ENCODE measurements around the gene ANP32D.
"Not testable (repeated sequence)": the region's sequence is repeated elsewhere in the genome, so short reads cannot be mapped to it uniquely, and the experiment has no call there.

Gene ANP32D

GRCh38 chr12:48472259-48472658 is at the start of gene ANP32D:
TSS of gene ANP32D (plus strand) at chr12:48472559. CDS start at chr12:48472665, 106 bp downstream.
- DNase-seq, result no peak

DNA sequence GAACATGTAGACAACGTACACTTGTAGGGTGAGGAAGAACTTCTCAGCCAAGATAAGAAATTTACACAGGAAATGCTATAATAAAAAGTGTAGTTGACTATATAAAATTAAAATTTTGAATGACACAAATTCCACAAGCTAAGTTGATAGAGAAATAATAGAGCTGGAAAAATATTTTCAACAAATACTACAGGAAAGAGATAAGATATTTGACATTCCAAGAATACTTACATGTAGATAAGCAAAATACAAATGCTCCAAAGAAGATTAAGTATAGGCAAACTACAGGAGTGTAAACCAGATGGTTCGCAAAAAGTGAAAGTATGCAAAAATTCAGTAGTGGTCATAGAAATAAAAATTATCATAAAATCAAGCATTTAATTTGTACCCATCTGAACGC is 49.2 kb upstream of the ANP32D start:
- DNase-seq, result no peak

GRCh38 chr12:48424644-48425043 is 47.7 kb upstream of the ANP32D start:
- DNase-seq, result no peak

DNA sequence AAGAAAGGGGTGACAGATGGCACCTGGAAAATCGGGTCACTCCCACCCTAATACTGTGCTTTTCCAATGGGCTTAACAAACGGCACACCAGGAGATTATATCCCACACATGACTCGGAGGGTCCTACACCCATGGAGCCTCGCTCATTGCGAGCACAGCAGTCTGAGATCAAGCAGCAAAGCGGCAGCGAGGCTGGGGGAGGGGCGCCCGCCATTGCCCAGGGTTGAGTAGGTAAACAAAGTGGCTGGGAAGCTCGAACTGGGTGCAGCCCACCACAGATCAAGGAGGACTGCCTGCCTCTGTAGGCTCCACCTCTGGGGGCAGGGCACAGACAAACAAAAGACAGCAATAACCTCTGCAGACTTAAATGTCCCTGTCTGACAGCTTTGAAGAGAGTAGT is 38.3 kb upstream of the ANP32D start:
- DNase-seq, result not testable (repeated sequence)

GRCh38 chr12:48441069-48441468 is 31.3 kb upstream of the ANP32D start:
- no peak for DNase-seq

DNA sequence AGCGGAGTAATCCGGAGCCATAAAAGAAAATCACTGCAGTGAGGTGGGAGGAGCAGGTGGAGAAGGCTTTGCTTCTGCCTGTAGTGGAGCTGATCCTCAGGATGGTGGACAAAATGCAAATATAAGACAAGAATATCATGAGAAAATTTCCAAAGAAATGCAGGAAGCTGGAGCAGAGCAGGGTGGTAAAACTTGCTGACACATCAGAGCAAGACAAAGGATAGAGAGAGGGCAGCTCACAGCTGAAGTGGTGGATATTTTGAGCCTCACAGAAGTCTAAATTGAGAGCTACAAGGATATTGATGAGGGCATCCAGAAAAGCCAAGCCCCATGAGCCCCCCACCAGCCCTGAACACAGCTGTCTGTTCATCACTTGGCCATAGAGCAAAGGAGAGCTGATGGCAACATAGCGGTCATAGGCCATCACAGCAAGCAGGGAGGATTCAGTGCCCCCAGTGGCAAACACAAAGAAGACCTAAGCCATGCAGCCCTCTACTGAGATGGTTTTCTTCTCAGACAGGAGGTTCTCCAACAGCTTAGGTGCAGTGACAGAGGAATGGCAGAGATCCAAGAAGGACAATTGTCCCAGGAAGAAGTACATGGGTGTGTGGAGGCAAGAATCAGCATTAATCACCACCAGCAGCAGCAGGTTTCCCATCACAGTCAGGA is 30.0 kb upstream of the ANP32D start:
- DNase-seq, result no peak

GRCh38 chr12:48445538-48445937 is 26.8 kb upstream of the ANP32D start:
- DNase-seq, result no peak

- DNase-seq, result no peak
Measured at GRCh38 chr12:48446161-48446776, 26.1 kb upstream of the ANP32D start.

DNA sequence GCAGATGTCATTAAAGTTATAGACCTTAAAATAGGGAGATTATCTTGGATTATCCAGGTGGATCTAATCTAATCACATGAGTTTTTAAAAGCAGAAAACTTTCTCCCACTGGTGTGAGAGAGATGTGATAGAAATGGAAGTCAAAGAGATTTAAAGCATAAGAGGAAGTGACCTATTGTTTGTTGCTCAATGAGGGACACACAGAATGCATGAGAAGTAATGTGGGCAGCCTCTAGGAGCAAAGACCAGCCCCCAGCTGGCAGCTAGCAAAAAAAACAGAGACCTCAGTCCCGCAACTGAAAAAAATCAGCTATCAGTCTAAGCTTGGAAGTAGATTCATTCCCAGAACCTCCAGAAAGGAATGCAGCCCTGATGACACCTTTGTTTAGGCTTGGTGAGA is 24.6 kb upstream of the ANP32D start:
- no peak for DNase-seq

- no peak for DNase-seq
Measured at GRCh38 chr12:48451372-48451771, 21.0 kb upstream of the ANP32D start.

- not testable (repeated sequence) for DNase-seq
Measured at GRCh38 chr12:48452961-48453360, 19.4 kb upstream of the ANP32D start.

DNA sequence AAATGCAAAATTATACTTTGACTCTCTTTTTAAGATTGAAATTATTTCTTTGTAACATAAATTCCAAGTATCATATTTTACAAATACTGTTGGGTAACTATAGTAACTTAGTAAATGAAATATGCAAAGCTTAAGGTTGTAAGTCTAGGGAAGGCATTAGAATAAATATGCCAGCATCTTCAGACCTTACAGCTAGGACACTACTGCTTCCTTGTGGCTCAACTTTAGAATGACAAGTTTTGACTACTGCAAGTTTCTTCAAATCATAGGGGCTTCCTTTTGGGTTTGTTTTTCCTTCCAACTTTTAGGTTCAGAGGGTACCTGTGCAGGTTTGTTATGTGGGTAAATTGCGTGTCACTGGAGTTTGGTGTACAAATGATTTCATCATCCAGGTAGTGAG is 17.7 kb upstream of the ANP32D start:
- DNase-seq, result no peak

DNA sequence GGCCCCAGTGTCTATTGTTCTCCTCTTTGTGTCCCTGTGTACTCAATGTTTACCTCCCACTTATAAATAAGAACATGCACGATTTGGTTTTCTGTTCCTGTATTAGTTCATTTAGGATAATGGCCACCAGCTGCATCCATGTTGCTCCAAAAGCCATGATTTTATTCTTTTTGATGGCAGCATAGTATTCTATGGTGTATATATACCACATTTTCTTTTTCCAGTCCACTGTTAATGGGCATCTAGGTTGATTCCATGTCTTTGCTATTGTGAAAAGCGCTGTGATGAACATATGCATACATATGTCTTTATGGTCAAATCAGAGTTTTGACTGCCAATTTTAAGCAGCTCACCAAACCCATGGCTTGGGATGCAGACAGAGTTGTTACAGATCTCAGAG is 17.2 kb upstream of the ANP32D start:
- DNase-seq, result no peak

DNA sequence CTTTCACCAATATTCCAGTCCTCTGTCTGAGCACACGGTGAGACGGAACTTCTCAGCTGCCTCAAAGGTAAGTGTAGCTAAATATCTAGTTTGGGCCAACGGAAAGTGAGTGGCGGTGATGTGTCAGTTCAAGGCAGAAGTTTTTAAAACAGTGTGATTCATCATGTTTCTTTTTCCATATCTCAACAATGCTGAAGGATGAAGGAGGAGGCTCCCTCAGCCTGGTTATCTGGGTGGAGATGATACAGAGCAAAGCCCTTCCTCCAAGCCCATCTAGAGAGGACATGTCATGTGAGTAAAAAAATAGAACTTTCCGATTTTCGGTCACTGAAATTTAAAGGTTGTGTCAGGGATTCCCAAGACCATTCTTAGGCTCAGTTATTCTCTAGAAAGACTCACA is 13.1 kb upstream of the ANP32D start:
- DNase-seq, result no peak

DNA sequence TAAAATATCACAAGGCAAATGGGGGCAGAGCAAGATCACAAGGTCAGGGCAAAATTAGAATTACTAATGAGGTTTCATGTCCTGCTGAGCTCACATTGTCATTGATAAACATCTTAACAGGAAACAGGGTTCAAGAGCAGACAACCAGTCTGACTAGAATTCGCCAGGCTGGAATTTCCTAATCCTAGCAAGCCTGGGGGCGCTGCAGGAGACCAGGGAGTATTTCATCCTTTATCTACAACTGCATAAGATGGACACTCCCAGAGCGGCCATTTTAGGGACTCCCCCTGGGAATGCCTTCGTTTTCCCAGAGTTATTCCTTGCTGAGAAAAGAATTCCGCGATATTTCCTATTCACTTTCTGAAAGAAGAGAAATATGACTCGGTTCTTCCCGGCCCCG is 3.3 kb upstream of the ANP32D start:
- not testable (repeated sequence) for DNase-seq

DNA sequence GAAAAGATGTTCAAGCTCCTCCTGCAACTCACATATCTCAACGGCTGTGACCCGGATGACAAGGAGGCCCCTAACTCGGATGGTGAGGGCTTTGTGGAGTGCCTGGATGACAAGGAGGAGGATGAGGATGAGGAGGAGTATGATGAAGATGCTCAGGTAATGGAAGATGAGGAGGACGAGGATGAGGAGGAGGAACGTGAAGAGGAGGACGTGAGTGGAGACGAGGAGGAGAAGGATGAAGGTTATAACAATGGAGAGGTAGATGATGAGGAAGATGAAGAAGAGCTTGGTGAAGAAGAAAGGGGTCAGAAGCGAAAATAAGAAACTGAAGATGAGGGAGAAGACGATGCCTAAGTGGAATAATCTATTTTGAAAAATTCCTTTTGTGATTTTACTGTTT is 702 bp downstream of the ANP32D start:
- DNase-seq, result no peak

- DNase-seq, result not testable (repeated sequence)
Measured at GRCh38 chr12:48474497-48474896, 2.1 kb downstream of the ANP32D start.

- DNase-seq, result no peak
Measured at GRCh38 chr12:48482198-48482597, 9.8 kb downstream of the ANP32D start, which contains the start of gene C12orf54. TSS of gene C12orf54 (plus strand) at chr12:48482498. CDS start at chr12:48483297, 799 bp downstream.

GRCh38 chr12:48482930-48483329 is 10.6 kb downstream of the ANP32D start:
- no peak for DNase-seq

- DNase-seq, result no peak
Measured at GRCh38 chr12:48486261-48486660, 13.9 kb downstream of the ANP32D start.

GRCh38 chr12:48486679-48487078 is 14.3 kb downstream of the ANP32D start:
- no peak for DNase-seq

DNA sequence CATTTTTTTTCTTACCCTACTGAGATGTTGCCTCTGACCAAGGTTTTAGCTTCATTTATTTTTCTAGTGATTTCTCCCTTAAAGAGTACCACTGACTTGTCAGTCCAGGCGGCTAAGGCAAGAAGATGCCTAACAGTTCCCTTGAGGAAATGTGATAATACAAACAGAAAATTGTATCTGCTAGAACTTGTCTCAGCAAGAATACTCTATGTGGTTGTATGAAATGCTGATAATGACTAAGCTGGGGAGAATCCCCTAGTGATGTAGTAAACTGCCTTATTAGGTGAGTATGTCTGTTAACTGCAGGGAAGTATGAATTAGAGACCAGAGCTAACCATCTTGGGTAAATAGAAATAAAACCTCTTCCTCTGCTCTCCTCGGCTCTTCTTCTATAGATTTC is 16.7 kb downstream of the ANP32D start:
- no peak for DNase-seq

DNA sequence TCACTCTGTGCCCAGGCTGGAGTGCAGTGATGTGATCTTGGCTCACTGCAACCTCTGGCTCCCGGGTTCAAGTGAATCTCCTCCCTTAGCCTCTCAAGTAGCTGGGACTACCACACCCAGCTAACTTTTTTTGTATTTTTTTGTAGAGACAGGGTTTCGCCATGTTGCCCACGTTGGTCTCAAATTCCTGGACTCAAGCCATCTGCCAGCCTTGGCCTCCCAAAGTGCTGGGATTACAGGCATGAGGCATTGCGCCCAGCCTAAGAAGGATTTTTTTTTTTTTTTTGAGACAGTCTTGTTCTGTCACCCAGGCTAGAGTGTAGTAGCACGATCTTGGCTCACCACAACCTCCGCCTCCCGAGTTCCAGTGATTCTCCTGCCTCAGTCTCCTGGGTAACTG is 17.1 kb downstream of the ANP32D start:
- DNase-seq, result not testable (repeated sequence)

DNA sequence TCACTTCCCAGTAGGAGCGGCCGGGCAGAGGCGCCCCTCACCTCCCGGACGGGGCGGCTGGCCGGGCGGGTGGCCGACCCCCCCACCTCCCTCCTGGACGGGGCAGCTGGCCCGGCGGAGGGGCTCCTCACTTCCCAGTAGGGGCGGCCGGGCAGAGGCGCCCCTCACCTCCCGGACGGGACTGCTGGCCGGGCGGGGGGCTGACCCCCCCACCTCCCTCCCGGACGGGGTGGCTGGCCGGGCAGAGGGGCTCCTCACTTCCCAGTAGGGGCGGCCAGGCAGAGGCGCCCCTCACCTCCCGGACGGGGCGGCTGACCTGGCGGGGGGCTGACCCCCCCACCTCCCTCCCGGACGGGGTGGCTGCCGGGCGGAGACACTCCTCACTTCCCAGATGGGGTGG is 27.9 kb downstream of the ANP32D start:
- not testable (repeated sequence) for DNase-seq

- not testable (repeated sequence) for DNase-seq
Measured at GRCh38 chr12:48506836-48507235, 34.5 kb downstream of the ANP32D start.
